ENCODE data around the gene PTMA. TPM values are rescaled to one million over a fixed set of nuclear protein-coding genes. Genes with fewer than 3 reads are reported as not detected.

The PTMA gene
- total RNA-seq, 1 experiment from 2014 or later = 2,164 TPM

DNA sequence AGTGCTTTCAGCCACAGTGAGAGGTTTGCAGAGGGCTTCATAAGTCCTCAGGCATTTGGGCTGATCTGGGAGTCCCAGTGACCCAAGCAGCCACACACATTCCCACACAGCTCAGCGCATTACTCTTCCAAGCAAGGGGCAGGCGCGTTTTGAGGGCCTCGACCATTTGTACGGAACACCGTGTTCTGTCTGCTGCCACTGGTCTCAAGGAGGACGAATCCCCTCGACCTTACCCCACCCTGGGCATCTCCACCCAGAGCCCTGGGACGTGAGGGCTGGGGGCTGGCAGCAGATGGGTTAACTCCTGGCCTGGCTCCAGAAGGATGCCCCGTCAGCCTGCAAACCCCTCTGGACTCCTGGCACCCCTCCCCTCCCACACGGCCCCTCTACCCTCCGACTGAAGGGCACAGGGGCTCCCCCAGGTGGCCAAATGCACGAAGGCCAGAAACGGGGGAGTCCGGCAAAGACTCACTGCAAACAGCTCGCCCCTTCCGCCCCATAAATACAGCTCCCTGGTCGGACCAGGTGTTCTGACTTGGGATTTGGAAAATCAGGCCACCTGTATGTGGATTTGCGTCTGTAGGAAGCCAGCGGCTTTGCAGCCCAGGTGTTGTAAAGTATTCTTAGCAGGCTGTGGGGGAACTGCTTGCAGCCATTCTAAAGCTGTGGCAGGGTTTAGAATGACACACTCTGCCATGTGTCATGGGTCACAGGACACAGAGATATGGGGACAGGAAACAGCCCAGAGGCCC, 33.6 kb upstream of the PTMA start (continued):
- TF ChIP-seq, protein P1, sequence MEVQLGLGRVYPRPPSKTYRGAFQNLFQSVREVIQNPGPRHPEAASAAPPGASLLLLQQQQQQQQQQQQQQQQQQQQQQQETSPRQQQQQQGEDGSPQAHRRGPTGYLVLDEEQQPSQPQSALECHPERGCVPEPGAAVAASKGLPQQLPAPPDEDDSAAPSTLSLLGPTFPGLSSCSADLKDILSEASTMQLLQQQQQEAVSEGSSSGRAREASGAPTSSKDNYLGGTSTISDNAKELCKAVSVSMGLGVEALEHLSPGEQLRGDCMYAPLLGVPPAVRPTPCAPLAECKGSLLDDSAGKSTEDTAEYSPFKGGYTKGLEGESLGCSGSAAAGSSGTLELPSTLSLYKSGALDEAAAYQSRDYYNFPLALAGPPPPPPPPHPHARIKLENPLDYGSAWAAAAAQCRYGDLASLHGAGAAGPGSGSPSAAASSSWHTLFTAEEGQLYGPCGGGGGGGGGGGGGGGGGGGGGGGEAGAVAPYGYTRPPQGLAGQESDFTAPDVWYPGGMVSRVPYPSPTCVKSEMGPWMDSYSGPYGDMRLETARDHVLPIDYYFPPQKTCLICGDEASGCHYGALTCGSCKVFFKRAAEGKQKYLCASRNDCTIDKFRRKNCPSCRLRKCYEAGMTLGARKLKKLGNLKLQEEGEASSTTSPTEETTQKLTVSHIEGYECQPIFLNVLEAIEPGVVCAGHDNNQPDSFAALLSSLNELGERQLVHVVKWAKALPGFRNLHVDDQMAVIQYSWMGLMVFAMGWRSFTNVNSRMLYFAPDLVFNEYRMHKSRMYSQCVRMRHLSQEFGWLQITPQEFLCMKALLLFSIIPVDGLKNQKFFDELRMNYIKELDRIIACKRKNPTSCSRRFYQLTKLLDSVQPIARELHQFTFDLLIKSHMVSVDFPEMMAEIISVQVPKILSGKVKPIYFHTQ (CRISPR knock-in tag; IDR thresholded peaks at IDR 0.05) = no peak
- no peak for TF ChIP-seq NR3C1 (CRISPR knock-in tag; conservative IDR thresholded peaks at IDR 0.05; ENCODE audit: low read depth)

DNA sequence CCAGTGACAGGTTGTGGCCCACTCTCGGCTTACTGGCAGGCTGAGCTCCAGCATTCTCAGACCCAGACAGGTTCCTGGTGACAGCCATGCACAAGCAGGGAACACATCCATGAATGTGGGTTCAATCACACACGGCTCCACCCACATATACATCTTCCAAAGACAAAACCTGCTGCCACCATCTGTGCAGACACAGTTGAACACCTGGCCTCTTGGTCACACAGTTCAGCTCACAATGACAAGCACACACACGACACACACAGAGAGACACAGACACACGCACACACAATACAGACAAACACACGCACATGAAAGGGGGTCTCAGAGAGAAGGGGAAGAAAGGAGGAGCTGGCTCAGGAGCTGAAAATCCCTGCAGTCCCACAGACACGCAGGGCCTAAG, 32.1 kb upstream of the PTMA start:
- H3K9me3 Mint-ChIP-seq = no peaks in the 10 kb centered on the region
- no peak for ATAC-seq
- no peaks in the 10 kb centered on the region for H3K27me3 Mint-ChIP-seq (ENCODE audit: low read depth)
- no peaks in the 10 kb centered on the region for H3K36me3 Mint-ChIP-seq
- DNase-seq (ENCODE audit: low spot score) = no peak
- ChIA-PET POLR2A (interaction anchor here (6.1 to 7.7 kb wide), 2 partner anchors 31 to 63 kb away, joined by 72 to 145 read pairs; partner anchors contain the start of gene PTMA), CTCF (interaction anchor here (1.3 to 7.3 kb wide), 10 partner anchors 10 to 143 kb away, joined by 4 to 260 read pairs (median 32); no protein-coding TSS in a partner anchor)
- TF ChIP-seq SOX15 (CRISPR knock-in tag; IDR thresholded peaks at IDR 0.05) = no peak
- H3K4me1 Mint-ChIP-seq = peaks cover 48% of the 10 kb centered on the region
- 0 out of 2 replicates have a peak overlapping the region, but pooled peaks have one; percentile 23 for H3K27ac Mint-ChIP-seq
- no peak overlapping the region for H3K4me3 Mint-ChIP-seq

DNA sequence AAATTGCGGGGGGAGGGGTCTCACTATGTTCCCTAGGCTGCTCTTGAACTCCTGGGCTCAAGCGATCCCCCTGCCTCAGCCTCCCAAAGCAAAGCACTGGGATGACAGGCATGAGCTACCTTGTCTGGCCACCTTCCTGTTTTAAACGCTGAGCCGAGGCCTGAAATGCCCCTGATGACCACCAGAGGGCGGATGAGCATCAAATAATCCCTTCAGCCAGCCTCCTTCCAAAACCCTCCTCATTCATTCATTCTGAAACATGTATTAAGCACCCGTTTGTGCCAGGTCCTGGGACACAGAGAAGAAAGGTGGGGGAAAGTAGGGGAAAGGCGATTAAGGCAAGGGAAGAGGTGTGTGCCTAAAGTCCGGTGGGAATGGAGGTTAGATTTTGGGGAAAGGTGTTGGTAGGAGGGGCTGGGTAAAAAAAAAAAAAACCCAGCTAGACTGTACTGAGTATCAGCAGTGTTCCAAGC, 30.7 kb upstream of the PTMA start:
- H3K4me3 Mint-ChIP-seq = no peak overlapping the region
- H3K4me1 Mint-ChIP-seq = peaks cover 47% of the 10 kb centered on the region
- ATAC-seq (peak; percentile 0; the same call in 1 of the 2 replicates), DNase-seq (ENCODE audit: low spot score) (peak; percentile 87)
- H3K27me3 Mint-ChIP-seq (ENCODE audit: low read depth) = no peaks in the 10 kb centered on the region
- ChIA-PET POLR2A (interaction anchor here (0.6 to 7.7 kb wide), 9 partner anchors 11 to 226 kb away, joined by 3 to 145 read pairs (median 5); partner anchors contain the start of gene PTMA), CTCF (interaction anchor here (0.5 to 7.3 kb wide), 54 partner anchors 9 to 846 kb away, joined by 3 to 260 read pairs (median 6); partner anchors contain the start of genes COPS7B, NCL, PDE6D and PTMA)
- TF ChIP-seq CTCF (IDR thresholded peaks at IDR 0.05) (peak; percentile 99), SMAD3 (CRISPR knock-in tag; IDR thresholded peaks at IDR 0.05; ENCODE audit: borderline replicate concordance) (no peak), CDX4 (CRISPR knock-in tag; IDR thresholded peaks at IDR 0.05; ENCODE audit: borderline replicate concordance) (no peak), SP1 (CRISPR knock-in tag; conservative IDR thresholded peaks at IDR 0.05) (peak; percentile 43; the same call in 1 of the 2 replicates), FOXJ3 (CRISPR knock-in tag; IDR thresholded peaks at IDR 0.05; ENCODE audit: borderline replicate concordance) (no peak), TCF7 (CRISPR knock-in tag; IDR thresholded peaks at IDR 0.05; ENCODE audit: low read depth) (no peak)
- TF ChIP-seq, protein P2, sequence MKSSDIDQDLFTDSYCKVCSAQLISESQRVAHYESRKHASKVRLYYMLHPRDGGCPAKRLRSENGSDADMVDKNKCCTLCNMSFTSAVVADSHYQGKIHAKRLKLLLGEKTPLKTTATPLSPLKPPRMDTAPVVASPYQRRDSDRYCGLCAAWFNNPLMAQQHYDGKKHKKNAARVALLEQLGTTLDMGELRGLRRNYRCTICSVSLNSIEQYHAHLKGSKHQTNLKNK (CRISPR knock-in tag; IDR thresholded peaks at IDR 0.05) = no peak
- H3K36me3 Mint-ChIP-seq = no peaks in the 10 kb centered on the region
- H3K9me3 Mint-ChIP-seq = no peaks in the 10 kb centered on the region
- peak overlapping the region; percentile 97 for H3K27ac Mint-ChIP-seq

- DNase-seq (ENCODE audit: low spot score) (no peak), ATAC-seq (peak; percentile 0; the same call in 1 of the 2 replicates)
- Mint-ChIP-seq H3K4me3 (peak overlapping the region; percentile 76), H3K27ac (peak overlapping the region; percentile 99), H3K9me3 (no peaks in the 10 kb centered on the region), H3K27me3 (ENCODE audit: low read depth) (no peaks in the 10 kb centered on the region), H3K4me1 (peaks cover 36% of the 10 kb centered on the region), H3K36me3 (no peaks in the 10 kb centered on the region)
- ChIA-PET CTCF (interaction anchor here (0.8 to 2.6 kb wide), 13 partner anchors 11 to 139 kb away, joined by 3 to 26 read pairs (median 5); partner anchors contain the start of genes COPS7B and PTMA), POLR2A (interaction anchor here (0.8 to 7.0 kb wide), 9 partner anchors 13 to 67 kb away, joined by 3 to 61 read pairs (median 4); partner anchors contain the start of gene PTMA)
- TF ChIP-seq ZNF263 (CRISPR knock-in tag; IDR thresholded peaks at IDR 0.05; ENCODE audit: low read depth) = no peak
- no peak for TF ChIP-seq GTF2I (CRISPR knock-in tag; conservative IDR thresholded peaks at IDR 0.05)
- no peak for TF ChIP-seq JUN (CRISPR knock-in tag; IDR thresholded peaks at IDR 0.05)
- no peak for TF ChIP-seq ZBTB21 (CRISPR knock-in tag; IDR thresholded peaks at IDR 0.05; ENCODE audit: borderline replicate concordance)
- TF ChIP-seq ZSCAN18 (CRISPR knock-in tag; IDR thresholded peaks at IDR 0.05) = no peak
- TF ChIP-seq JAZF1 (CRISPR knock-in tag; IDR thresholded peaks at IDR 0.05) = no peak
- no peak for TF ChIP-seq ATF2 (CRISPR knock-in tag; IDR thresholded peaks at IDR 0.05; ENCODE audit: borderline replicate concordance, low read depth)
- TF ChIP-seq FOXP1 (CRISPR knock-in tag; IDR thresholded peaks at IDR 0.05; ENCODE audit: borderline replicate concordance) = no peak
- TF ChIP-seq ZNF232 (CRISPR knock-in tag; IDR thresholded peaks at IDR 0.05) = peak; percentile 40; the same call in 1 of the 2 replicates
- TF ChIP-seq EMX1 (CRISPR knock-in tag; IDR thresholded peaks at IDR 0.05) = no peak
Measured at GRCh38 chr2:231679908-231680284, 28.4 kb upstream of the PTMA start.

All from WTC11 (cell line).